ENCODE measurements around the gene PDK2. TPM values are rescaled to one million over a fixed set of nuclear protein-coding genes. Genes with fewer than 3 reads are reported as not detected.

Gene PDK2
- total and polyA plus RNA-seq, 9 of the 15 experiments (the other 6 are each of a cell fraction or from before 2014, with no cell fraction given) = 0.03 to 2.5 (median 1.4) TPM

- TF ChIP-seq ZNF280B (CRISPR knock-in tag; IDR thresholded peaks at IDR 0.05) (no peak), ZC3H11A (IDR thresholded peaks at IDR 0.05; ENCODE audit: low read depth, low read length) (peak; percentile 50; the same call in 1 of the 2 replicates), ELK3 (CRISPR knock-in tag; IDR thresholded peaks at IDR 0.05) (no peak), SLC30A9 (CRISPR knock-in tag; IDR thresholded peaks at IDR 0.05) (no peak), BCL6 (CRISPR knock-in tag; IDR thresholded peaks at IDR 0.05) (no peak), RNF2 (IDR thresholded peaks at IDR 0.05) (peak; percentile 94), HMGXB4 (CRISPR knock-in tag; IDR thresholded peaks at IDR 0.05) (no peak), DEAF1 (CRISPR knock-in tag; IDR thresholded peaks at IDR 0.05) (no peak), ZNF507 (tag; conservative IDR thresholded peaks at IDR 0.05) (no peak), PATZ1 (CRISPR knock-in tag; IDR thresholded peaks at IDR 0.05; ENCODE audit: borderline replicate concordance) (no peak), EWSR1 (IDR thresholded peaks at IDR 0.05; ENCODE audit: borderline replicate concordance, low read depth, partially characterized antibody) (no peak), E2F6 (IDR thresholded peaks at IDR 0.05; ENCODE audit: borderline replicate concordance in 1 of 2, extremely low read depth in 1 of 2, insufficient read depth in 1 of 2, insufficient read length in 1 of 2, low read depth in 1 of 2, low read length in 1 of 2, poor library complexity in 1 of 2, severe bottlenecking in 1 of 2) (no peak), MBD1 (CRISPR knock-in tag; IDR thresholded peaks at IDR 0.05) (no peak)
These were observed 56.9 kb downstream of the PDK2 start (continued) for GRCh38 chr17:50151937-50152547.

All from K562 (cell line).